HFF-Myc (cell line): ENCODE data around the gene SLC6A8.

Experiments used
- DNase-seq: peaks from one replicate; pipeline ENCODE4 v3.0.0-alpha.2; 2011; ENCODE audit warnings: low read depth; ENCODE audit errors: extremely low read depth
- H3K4me3 ChIP-seq: replicated peaks from 2 replicates; pipeline ENCODE4 v1.5.1; 2011; ENCODE audit warnings: low read depth, mild to moderate bottlenecking, control low read depth, low read length
- CTCF ChIP-seq: IDR thresholded peaks from 2 replicates; pipeline ENCODE4 v1.5.1; 2012; ENCODE audit warnings: mild to moderate bottlenecking, low read depth, low read length, control low read depth; ENCODE audit errors: missing control alignments

SLC6A8 gene

GRCh38 chrX:153731117-153731844, 43.6 kb downstream of the SLC6A8 start:
- no peak for DNase-seq
- no peak overlapping the region for H3K4me3 ChIP-seq
- no peak for TF ChIP-seq CTCF

DNA sequence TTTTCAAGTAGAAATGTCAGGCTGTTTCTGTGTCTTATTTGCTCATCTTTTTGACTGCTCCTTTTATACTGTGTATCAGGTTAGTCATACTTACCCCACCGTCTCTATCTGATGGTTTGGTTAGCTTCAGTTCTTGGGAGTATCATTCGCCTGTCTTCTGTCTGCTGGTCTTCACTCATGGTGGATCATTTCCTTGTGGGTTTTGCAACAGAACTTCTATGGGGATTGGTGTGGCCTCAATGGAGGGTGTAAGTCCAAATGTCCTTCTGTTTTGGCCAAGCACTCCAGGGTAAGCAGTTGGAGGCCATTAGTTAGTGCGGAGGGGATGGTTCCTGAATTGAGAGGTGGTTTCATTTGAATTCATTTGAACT, 44.1 kb downstream of the SLC6A8 start:
- no peak for TF ChIP-seq CTCF

DNA sequence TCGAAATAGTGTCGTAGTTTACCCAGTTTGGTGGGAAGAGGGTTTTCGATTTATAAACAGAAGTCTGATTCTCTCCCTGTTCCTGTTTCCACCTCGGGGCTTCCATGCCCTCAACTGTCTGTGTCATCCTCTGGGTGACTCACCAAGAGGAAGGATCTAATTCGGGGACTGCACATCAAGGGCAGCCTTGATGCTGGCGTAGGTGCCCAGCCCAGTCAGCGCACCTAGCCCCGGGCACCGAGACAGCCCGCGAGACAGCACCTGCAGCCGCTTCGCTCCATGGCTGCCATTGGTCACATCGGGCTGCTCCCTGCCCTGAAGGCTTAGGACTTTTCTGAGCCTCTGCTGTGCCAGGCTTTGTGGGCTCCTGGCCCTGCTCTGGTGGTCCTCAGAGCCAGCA, 44.7 kb downstream of the SLC6A8 start:
- no peak overlapping the region for H3K4me3 ChIP-seq
- TF ChIP-seq CTCF: no peak
- no peak for DNase-seq

More for the DNA sequence above, 44.1 kb downstream of the SLC6A8 start:
- no peak overlapping the region for H3K4me3 ChIP-seq
- no peak for DNase-seq

DNA sequence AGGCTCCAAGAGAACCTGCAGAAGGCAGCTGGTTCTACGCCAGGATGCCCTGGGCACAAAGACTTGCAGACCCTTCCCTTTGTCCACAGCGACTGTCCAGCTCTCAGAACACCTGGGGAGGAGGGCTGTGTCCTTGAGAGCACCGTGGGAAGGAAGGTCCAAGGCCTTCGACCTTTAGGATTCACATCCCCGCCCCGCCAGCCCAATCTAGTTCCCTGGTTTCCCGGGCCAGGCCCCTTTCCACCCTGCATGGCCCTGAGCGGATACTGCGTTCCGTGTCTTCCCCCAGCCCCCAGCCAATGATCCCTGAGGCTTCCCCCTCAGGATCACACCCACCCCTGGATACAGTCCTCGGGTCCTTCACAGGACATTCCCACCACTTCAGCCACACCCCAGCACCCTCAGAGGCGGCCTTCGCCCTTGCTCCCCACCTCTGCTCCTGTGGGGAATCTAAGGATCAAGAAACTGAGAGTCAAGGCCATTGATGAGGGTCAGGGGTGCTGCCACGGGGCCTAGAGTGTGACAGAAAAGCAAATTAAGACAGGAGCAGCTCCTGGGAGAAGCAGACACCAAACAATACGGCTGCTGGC, 46.0 kb downstream of the SLC6A8 start:
- H3K4me3 ChIP-seq: no peak overlapping the region
- TF ChIP-seq CTCF: no peak
- DNase-seq: no peak

DNA sequence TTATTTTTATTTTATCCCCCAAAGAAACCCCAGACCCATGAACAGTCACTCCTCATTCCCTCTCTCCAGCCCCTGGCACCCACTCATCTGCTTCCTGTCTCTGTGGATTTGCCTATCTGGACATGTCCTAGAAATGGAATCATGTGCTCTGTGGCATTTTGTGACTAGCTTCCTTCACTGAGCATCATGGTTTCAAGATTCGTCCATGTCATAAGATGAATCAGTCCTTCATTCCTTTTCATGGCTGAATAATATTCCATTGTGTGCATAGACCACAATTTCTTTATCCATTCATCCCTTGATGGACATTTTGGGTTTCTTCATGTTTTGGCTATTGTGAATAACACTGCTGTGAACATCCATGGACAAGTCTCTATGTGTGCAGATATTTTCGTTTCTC, 47.1 kb downstream of the SLC6A8 start:
- TF ChIP-seq CTCF: no peak
- no peak for DNase-seq
- no peak overlapping the region for H3K4me3 ChIP-seq

DNA sequence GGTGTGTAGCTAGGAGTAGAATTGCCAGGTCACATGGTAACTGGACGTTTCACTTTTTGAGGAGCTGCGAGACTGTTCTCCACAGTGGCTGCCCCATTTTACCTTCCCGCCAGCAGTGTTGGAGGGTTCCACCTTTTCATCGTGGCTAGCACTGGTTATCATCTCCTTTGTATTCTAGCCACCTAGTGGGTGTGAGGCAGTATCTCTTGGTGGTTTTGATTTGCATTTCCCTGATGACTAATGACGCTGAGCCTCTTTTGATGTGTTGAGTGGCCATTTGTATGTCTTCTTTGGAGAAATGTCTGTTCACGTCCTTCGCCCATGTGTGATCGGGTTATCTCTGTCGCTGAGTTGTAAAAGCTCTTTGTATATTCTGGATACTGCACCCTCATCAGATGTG, 47.5 kb downstream of the SLC6A8 start:
- no peak overlapping the region for H3K4me3 ChIP-seq
- TF ChIP-seq CTCF: no peak
- DNase-seq: no peak
